GM12891 (cell line): ENCODE data around the gene PDIK1L.

ENCODE experiments used
- DNase-seq: peaks from one replicate; pipeline ENCODE4 v3.0.0; 2011; ENCODE audit warnings: low spot score; ENCODE audit not compliant: insufficient read length
- FAIRE-seq: peaks from 2 replicates; lab custom pipeline; 2011; peaks lifted over from hg19 to GRCh38; lab: Jason Lieb, UNC
- PAX5 ChIP-seq: IDR thresholded peaks from 2 replicates; pipeline ENCODE4 v1.6.1; 2011; ENCODE audit warnings: low read length, moderate library complexity, mild to moderate bottlenecking; ENCODE audit not compliant: insufficient read depth, severe bottlenecking
- POLR2A ChIP-seq: IDR thresholded peaks from 2 replicates; pipeline ENCODE4 v1.6.1; 2011; ENCODE audit warnings: low read depth, low read length, control low read depth
- POLR2AphosphoS5 ChIP-seq: IDR thresholded peaks from 2 replicates; pipeline ENCODE4 v1.6.1; 2011; ENCODE audit warnings: low read depth, low read length, control low read depth
- POU2F2 ChIP-seq: IDR thresholded peaks from 2 replicates; pipeline ENCODE4 v1.6.1; 2011; ENCODE audit warnings: low read depth, mild to moderate bottlenecking, control low read depth, low read length, moderate library complexity
- SPI1 ChIP-seq: IDR thresholded peaks from 2 replicates; pipeline ENCODE4 v1.6.1; 2011; ENCODE audit warnings: low read depth, low read length, control low read depth
- TAF1 ChIP-seq: IDR thresholded peaks from 2 replicates; pipeline ENCODE4 v1.6.1; 2011; ENCODE audit warnings: low read depth, low read length, control low read depth

PDIK1L gene

DNA sequence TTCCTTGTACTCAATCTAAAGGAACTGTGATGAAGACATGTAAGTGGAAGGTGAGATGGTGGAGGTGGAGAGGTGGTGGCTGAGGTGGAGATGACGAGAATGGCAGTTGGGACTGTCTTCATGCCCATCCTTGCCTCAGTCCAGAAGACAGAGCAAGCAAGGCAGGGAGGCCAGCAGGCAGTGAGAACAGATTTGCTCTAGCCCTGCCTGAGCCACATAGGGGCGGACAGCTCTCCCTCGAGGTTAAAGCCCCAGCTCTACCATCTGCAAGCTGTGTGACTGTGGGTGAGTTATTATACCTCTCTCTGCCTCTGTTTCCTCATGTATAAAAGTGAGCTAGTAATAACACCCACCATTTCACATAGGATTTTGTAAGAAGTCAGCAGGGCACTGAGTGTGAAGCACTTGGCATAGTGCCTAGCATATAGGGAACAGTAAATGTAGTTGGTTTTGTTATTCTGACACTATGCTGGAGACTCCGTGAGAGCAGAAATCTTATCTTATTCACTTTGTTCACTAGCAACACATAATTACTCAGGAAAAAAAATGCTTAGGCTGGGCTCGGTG lies 42.4 kb downstream of the PDIK1L start:
- TF ChIP-seq POLR2A: no peak
- TF ChIP-seq TAF1: no peak
- TF ChIP-seq POLR2AphosphoS5: no peak
- no peak for TF ChIP-seq POU2F2
- TF ChIP-seq SPI1: no peak
- TF ChIP-seq PAX5: no peak
- no peak for DNase-seq
- FAIRE-seq: no peak

DNA sequence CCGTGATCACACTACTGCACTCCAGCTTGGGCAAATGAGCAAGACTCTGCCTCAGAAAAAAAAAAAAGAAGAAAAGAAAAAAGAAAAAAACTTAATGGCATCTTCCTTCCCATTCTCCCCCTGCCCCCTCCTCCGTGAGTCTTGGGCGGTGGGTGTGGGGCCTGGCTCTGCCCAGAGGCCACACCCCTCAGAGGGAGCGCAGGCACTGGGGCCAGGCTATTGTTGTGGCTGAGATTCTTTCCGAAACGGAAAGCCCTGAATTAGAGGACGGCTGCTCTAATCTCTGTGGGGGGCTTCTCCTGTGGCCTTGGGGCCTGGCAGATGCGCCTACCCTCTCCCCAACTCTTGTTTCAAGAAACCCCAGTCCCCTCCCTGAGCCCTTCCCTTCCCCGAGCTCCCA lies 43.1 kb downstream of the PDIK1L start:
- FAIRE-seq: no peak
- TF ChIP-seq POU2F2: no peak
- TF ChIP-seq POLR2A: no peak
- TF ChIP-seq SPI1: no peak
- no peak for TF ChIP-seq TAF1
- TF ChIP-seq PAX5: no peak
- no peak for TF ChIP-seq POLR2AphosphoS5
- DNase-seq: no peak

DNA sequence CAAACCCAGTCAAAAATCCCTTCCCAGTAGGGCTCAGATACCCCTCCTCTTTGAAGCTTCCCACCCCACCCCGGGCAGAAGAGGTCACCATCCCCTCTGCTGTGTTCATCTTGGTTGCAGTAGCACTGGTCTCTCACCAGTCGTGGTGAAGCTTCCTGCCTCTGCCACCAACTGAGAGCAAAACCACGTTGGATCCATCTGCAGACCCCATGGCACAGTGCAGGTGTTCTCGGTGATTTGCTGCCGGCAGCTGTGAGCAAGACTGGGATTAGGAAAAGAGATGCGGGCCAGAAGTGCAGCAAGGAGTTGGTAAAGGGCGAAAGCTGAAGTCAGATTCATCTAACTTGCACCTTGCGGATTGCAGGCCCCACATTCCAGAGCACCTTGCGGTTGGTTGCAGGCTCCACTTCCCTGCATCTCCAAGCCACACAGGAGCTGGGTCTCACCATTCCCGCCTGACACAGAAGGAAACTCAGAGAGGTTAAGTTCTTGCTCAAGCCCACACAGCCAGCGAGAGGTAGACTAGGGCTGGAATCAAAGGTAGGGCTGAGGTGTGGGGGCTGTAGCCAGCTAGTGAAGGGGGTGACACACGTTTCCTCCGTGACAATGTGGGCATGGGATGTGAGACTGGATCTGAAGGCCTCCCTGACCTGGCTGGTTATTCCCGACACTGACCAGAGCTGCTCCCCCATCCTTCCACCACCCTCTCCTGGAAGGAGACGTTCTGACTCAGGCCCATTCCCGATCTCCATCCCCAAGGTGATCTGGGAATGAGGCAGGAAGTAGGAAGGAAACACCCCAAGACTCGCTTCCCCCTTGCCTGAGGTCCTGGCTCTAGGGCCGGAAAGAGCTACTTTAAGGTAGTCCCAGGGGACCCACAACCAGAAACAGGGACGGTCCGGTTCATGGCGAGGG lies 44.0 kb downstream of the PDIK1L start:
- FAIRE-seq: no peak
- no peak for TF ChIP-seq POU2F2
- no peak for TF ChIP-seq PAX5
- TF ChIP-seq SPI1: no peak
- TF ChIP-seq POLR2AphosphoS5: no peak
- no peak for TF ChIP-seq POLR2A
- no peak for TF ChIP-seq TAF1
- no peak for DNase-seq

DNA sequence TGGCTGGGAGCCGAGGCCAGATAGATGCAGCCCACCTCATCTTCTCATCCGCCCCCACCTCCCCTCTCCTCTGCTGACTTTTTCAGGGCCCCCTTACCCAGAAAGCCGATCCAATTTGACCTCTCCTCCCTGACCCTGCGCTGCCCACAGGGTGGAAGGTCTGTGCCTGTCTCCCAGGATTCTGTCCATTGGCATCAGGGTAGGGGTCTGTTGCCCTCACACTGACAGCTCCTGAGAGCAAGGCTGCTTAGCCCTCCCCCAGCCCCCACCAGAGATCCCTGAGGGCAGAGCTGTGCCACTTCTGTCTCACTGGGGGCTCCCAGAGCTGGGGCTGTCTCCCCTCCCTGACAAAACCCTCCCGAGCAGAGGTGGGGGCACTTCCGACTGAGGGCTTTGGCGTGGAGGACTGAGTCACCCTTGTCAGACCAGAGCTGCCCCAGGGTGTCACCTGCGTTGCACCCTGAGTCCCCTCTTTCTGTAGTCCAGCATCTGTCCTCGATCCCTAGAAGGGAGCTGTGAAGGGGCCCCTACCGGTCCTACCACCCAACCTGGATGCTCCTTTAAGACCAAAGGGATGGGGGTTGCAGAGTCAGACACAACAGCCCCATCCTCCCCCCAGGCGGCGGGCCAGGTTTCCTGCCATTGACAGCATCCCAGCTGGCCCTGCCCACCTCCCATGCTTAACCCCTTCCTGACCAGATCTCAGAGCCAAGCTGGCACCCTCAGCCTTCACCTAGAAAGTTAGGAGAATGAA lies 44.8 kb downstream of the PDIK1L start:
- DNase-seq (no peak), FAIRE-seq (no peak)
- no peak for TF ChIP-seq POLR2A
- TF ChIP-seq POLR2AphosphoS5: no peak
- no peak for TF ChIP-seq SPI1
- TF ChIP-seq POU2F2: no peak
- no peak for TF ChIP-seq TAF1
- TF ChIP-seq PAX5: no peak

- TF ChIP-seq POLR2AphosphoS5 (no peak), TAF1 (no peak), POU2F2 (no peak), PAX5 (no peak), POLR2A (no peak), SPI1 (no peak)
- no peak for FAIRE-seq
- DNase-seq: no peak
Measured at GRCh38 chr1:26158271-26158907, 46.8 kb downstream of the PDIK1L start.

GRCh38 chr1:26158908-26159742 lies 47.5 kb downstream of the PDIK1L start, which contains the start of gene FAM110D:
Gene FAM110D, plus strand, starts transcription at chr1:26159079. Its CDS starts 2,213 bp downstream, at chr1:26161292.
- TF ChIP-seq PAX5: no peak
- TF ChIP-seq TAF1: no peak
- TF ChIP-seq POLR2AphosphoS5: no peak
- no peak for FAIRE-seq

DNA sequence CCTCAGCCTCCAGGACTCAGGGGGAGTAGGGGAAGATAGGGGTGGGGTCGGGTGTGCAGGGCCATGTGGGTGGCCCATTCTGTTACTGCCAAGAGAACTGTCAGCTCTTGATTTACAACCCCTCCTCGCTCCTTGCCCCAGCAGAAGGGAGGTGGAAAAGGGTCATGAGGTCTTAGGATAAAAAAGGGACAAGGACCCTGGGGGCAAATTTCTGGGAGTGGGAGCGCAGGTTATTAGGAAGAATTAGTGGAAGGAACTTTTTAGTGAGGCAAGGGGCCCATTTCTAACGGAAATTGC lies 48.1 kb downstream of the PDIK1L start:
- DNase-seq (no peak), FAIRE-seq (no peak)
- TF ChIP-seq POU2F2 (no peak), POLR2AphosphoS5 (no peak), SPI1 (no peak), POLR2A (no peak), TAF1 (no peak), PAX5 (no peak)

More at GRCh38 chr1:26158908-26159742, 47.5 kb downstream of the PDIK1L start, which contains the start of gene FAM110D:
- no peak for DNase-seq

DNA sequence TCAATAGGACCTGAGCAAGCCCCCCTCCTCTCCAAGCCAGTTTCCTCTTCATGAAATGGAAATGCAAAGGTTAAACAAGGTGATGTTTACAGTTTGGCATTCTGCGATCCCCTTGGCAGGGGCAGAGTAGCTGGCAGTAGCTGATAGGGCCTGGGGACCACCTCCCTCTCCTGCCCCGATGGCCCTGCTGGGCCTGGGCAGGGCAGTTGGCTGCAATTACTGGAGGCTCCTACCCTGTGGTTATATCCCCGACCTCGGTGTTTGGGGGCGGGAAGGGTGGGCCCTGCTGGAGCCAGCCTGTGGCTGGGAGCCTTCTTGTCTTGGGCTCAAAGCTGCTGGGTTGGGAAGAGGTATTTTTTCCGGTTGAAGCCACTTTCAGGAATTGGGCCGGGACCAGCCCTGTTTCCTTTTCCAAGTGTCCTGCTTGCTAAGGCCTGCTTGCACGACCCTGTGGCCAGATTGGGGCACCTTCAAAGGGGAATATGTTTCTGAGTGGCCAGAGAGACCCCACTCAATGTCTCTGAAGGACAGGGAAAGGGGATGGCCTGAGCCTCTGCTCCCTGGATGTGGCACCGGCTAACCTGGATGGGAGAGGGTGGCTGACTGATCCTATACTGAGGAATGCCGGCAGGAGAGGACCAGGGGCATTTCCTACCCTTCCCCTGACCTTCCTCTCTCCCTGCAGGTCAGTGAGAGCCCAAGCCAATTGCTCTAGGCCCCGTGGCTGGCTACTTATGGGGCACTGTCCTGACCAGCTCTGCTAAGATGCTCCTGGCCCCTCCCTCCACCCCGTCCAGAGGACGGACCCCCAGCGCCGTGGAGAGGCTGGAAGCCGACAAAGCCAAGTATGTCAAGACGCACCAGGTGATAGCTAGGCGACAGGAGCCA lies 49.1 kb downstream of the PDIK1L start:
- FAIRE-seq (no peak), DNase-seq (no peak)

More for the DNA sequence above, 49.1 kb downstream of the PDIK1L start:
- TF ChIP-seq TAF1 (no peak), SPI1 (no peak), POLR2A (no peak), POLR2AphosphoS5 (no peak)
